H9 (cell line): ENCODE results near the gene ETFA. TPM values are rescaled to one million over a fixed set of nuclear protein-coding genes. Genes with fewer than 3 reads are reported as not detected.

Experiments used
- DNase-seq: peaks from one replicate; pipeline ENCODE4 v3.0.0-alpha.2; 2017
- H2AFZ ChIP-seq: one replicate; pipeline ENCODE4 v1.6.1; 2013; ENCODE audit warnings: mild to moderate bottlenecking, low read length, control low read depth, moderate library complexity
- H2AK5ac ChIP-seq: 2 replicates; pipeline ENCODE4 v1.6.1; 2013; ENCODE audit warnings: low read length, control low read depth, mixed read lengths; ENCODE audit not compliant: insufficient read length
- H2BK120ac ChIP-seq: one replicate; pipeline ENCODE4 v1.6.1; 2013; ENCODE audit warnings: low read depth, mild to moderate bottlenecking, low read length, control low read depth, inconsistent platforms; ENCODE audit not compliant: poor library complexity, severe bottlenecking
- H2BK12ac ChIP-seq: 2 replicates; pipeline ENCODE4 v1.6.1; 2013; ENCODE audit warnings: low read length, control low read depth, mixed read lengths, low read depth; ENCODE audit not compliant: insufficient read length
- H2BK15ac ChIP-seq: 2 replicates; pipeline ENCODE4 v1.6.1; 2013; ENCODE audit warnings: low read depth, low read length, control low read depth
- H2BK20ac ChIP-seq: one replicate; pipeline ENCODE4 v1.6.1; 2013; ENCODE audit warnings: low read depth, mild to moderate bottlenecking, low read length, control low read depth, inconsistent platforms; ENCODE audit not compliant: poor library complexity, severe bottlenecking
- H2BK5ac ChIP-seq: 2 replicates; pipeline ENCODE4 v1.6.1; 2013; ENCODE audit warnings: low read length, control low read depth, mixed read lengths; ENCODE audit not compliant: insufficient read length
- H3K14ac ChIP-seq: 2 replicates; pipeline ENCODE4 v1.6.1; 2013; ENCODE audit warnings: low read length, control low read depth; ENCODE audit not compliant: insufficient read depth
- H3K18ac ChIP-seq: 2 replicates; pipeline ENCODE4 v1.6.1; 2013; ENCODE audit warnings: low read depth, mild to moderate bottlenecking, mixed read lengths, low read length, control low read depth; ENCODE audit not compliant: insufficient read length
- H3K23ac ChIP-seq: 2 replicates; pipeline ENCODE4 v1.6.1; 2013; ENCODE audit warnings: low read length, control low read depth, mixed read lengths, low read depth; ENCODE audit not compliant: insufficient read length
- H3K23me2 ChIP-seq: 2 replicates; pipeline ENCODE4 v1.6.1; 2013; ENCODE audit warnings: low read depth, mild to moderate bottlenecking, mixed read lengths, low read length, control low read depth; ENCODE audit not compliant: insufficient read length, poor library complexity, severe bottlenecking
- H3K27ac ChIP-seq: 2 replicates; pipeline ENCODE4 v1.5.1; 2013; ENCODE audit warnings: low read length, control low read depth, mixed read lengths, low read depth; ENCODE audit not compliant: insufficient read length
- H3K27me3 ChIP-seq: 2 replicates; pipeline ENCODE4 v1.6.1; 2013; ENCODE audit warnings: low read length, control low read depth, inconsistent platforms; ENCODE audit not compliant: insufficient read depth
- H3K4ac ChIP-seq: 2 replicates; pipeline ENCODE4 v1.6.1; 2013; ENCODE audit warnings: low read depth, mild to moderate bottlenecking, control low read depth, inconsistent platforms, low read length, moderate library complexity
- H3K4me1 ChIP-seq: 2 replicates; pipeline ENCODE4 v1.6.1; 2013; ENCODE audit warnings: low read length, control low read depth, inconsistent platforms; ENCODE audit not compliant: insufficient read depth
- H3K4me2 ChIP-seq: 2 replicates; pipeline ENCODE4 v1.6.1; 2013; ENCODE audit warnings: low read length, control low read depth, mixed read lengths; ENCODE audit not compliant: insufficient read length, insufficient read depth
- H3K56ac ChIP-seq: 2 replicates; pipeline ENCODE4 v1.6.1; 2013; ENCODE audit warnings: low read depth, mild to moderate bottlenecking, mixed read lengths, low read length, control low read depth; ENCODE audit not compliant: insufficient read length
- H3K79me1 ChIP-seq: 2 replicates; pipeline ENCODE4 v1.6.1; 2013; ENCODE audit warnings: low read depth, mild to moderate bottlenecking, moderate library complexity, low read length, control low read depth, inconsistent platforms; ENCODE audit not compliant: insufficient read depth, poor library complexity, severe bottlenecking
- H3K79me2 ChIP-seq: 2 replicates; pipeline ENCODE4 v1.6.1; 2013; ENCODE audit warnings: low read length, control low read depth, inconsistent platforms; ENCODE audit not compliant: insufficient read depth
- H3K9ac ChIP-seq: 2 replicates; pipeline ENCODE4 v1.6.1; 2013; ENCODE audit warnings: low read length, control low read depth, mixed read lengths; ENCODE audit not compliant: insufficient read length; ENCODE audit errors: extremely low read depth
- H3K9me3 ChIP-seq: one replicate; pipeline ENCODE4 v1.6.1; 2013; ENCODE audit warnings: low read depth, low read length, inconsistent platforms; ENCODE audit not compliant: control insufficient read depth
- H3T11ph ChIP-seq: one replicate; pipeline ENCODE4 v1.6.1; 2013; ENCODE audit warnings: mild to moderate bottlenecking, low read length, control low read depth, inconsistent platforms
- H4K20me1 ChIP-seq: one replicate; pipeline ENCODE4 v1.6.1; 2013; ENCODE audit not compliant: control insufficient read depth, insufficient read length, insufficient read depth
- H4K5ac ChIP-seq: 2 replicates; pipeline ENCODE4 v1.6.1; 2013; ENCODE audit warnings: low read depth, mild to moderate bottlenecking, mixed read lengths, low read length, control low read depth; ENCODE audit not compliant: insufficient read length
- H4K8ac ChIP-seq: replicated peaks from 2 replicates; pipeline ENCODE4 v1.6.1; 2013; ENCODE audit warnings: low read length, control low read depth, mixed read lengths, low read depth; ENCODE audit not compliant: insufficient read length
- H4K91ac ChIP-seq: 2 replicates; pipeline ENCODE4 v1.6.1; 2013; ENCODE audit warnings: low read depth, mild to moderate bottlenecking, moderate library complexity, mixed read lengths, low read length, control low read depth; ENCODE audit not compliant: insufficient read length
- H3K27ac Mint-ChIP-seq, 3 experiments: 2 replicates in 2 of 3; 3 replicates in 1 of 3; pipeline ENCODE4 v1.8.0; 2020 to 2021; ENCODE audit warnings: mixed read lengths in 3 of 3, mild to moderate bottlenecking in 1 of 3, moderate library complexity in 1 of 3
- H3K27me3 Mint-ChIP-seq: 2 replicates; pipeline ENCODE4 v1.8.0; 2021; ENCODE audit warnings: low read depth, mild to moderate bottlenecking, moderate library complexity, mixed read lengths
- H3K36me3 Mint-ChIP-seq, 3 experiments: 2 replicates in 2 of 3; 3 replicates in 1 of 3; pipeline ENCODE4 v1.8.0; 2020 to 2021; ENCODE audit warnings: low read depth in 3 of 3, mixed read lengths in 3 of 3; ENCODE audit not compliant: insufficient read depth in 1 of 3
- H3K4me1 Mint-ChIP-seq, 2 experiments: 2 replicates each; pipeline ENCODE4 v1.8.0; 2020; ENCODE audit warnings: mixed read lengths in 2 of 2
- H3K4me3 Mint-ChIP-seq, 2 experiments: 2 replicates in 1 of 2; 3 replicates in 1 of 2; pipeline ENCODE4 v1.8.0; 2020 to 2021; ENCODE audit warnings: mild to moderate bottlenecking in 2 of 2, mixed read lengths in 2 of 2, moderate library complexity in 1 of 2
- H3K9me3 Mint-ChIP-seq, 2 experiments: 2 replicates in 1 of 2; 3 replicates in 1 of 2; pipeline ENCODE4 v1.8.0; 2020; ENCODE audit warnings: mild to moderate bottlenecking in 2 of 2, mixed read lengths in 2 of 2, moderate library complexity in 1 of 2
- CTCF ChIP-seq: fragments of 200-600 bp; sonication (generic); conservative IDR thresholded peaks from 3 replicates; pipeline ENCODE4 v1.8.0; 2021; ENCODE audit warnings: antibody characterized with exemption, mild to moderate bottlenecking
- WGBS: extraction: QIAGEN DNeasy Blood & Tissue Kit; methylation state at CpG from one replicate; pipeline ENCODE4 v1.1.7; 2013; ENCODE audit warnings: missing lambda C conversion rate, low lambda C conversion rate, mixed read lengths; ENCODE audit not compliant: insufficient read length; ENCODE audit errors: extremely low coverage; 5-methylcytosine and 5-hydroxymethylcytosine counted together
- total RNA-seq: library from RNA; stranded (reverse); gene quantifications from 2 replicates; pipeline ENCODE4 v1.2.1, GENCODE V29; 2021

ETFA gene
- total RNA-seq, 1 experiment from 2014 or later: 109 TPM

GRCh38 chr15:76333309-76333708 lies 22.0 kb upstream of the ETFA start:
- H3K27ac Mint-ChIP-seq: no peak overlapping the region
- Histone ChIP-seq H3K9me3 (no peaks in the 10 kb centered on the region), H4K91ac (no peak overlapping the region), H4K8ac (no peak overlapping the region), H3K27ac (no peak overlapping the region), H3K4me1 (no peaks in the 10 kb centered on the region; the same call in 1 of the 2 replicates), H3K79me1 (no peaks in the 10 kb centered on the region), H3K4me2 (no peak overlapping the region), H3K27me3 (peaks cover 16% of the 10 kb centered on the region), H2AK5ac (no peak overlapping the region), H3K79me2 (no peaks in the 10 kb centered on the region), H3K9ac (no peak overlapping the region), H3K14ac (no peak overlapping the region), H3K23ac (no peak overlapping the region), H2BK20ac (no peak overlapping the region), H4K20me1 (no peaks in the 10 kb centered on the region), H4K5ac (no peak overlapping the region), H3K56ac (no peak overlapping the region), H2BK120ac (no peak overlapping the region), H2BK5ac (no peak overlapping the region), H3T11ph (no peak overlapping the region), H3K4ac (no peak overlapping the region), H2BK12ac (no peak overlapping the region), H2AFZ (no peak overlapping the region), H2BK15ac (no peak overlapping the region), H3K18ac (no peak overlapping the region), H3K23me2 (peaks cover 14% of the 10 kb centered on the region)
- H3K27me3 Mint-ChIP-seq: peaks cover 71% of the 10 kb centered on the region
- no CpG with 5 or more reads among the region's 1 CpG for WGBS
- DNase-seq: no peak
- TF ChIP-seq CTCF: no peak
- peaks cover 0 to 15% of the 10 kb centered on the region in 2 experiments; a peak in 3 of 5 replicates for H3K9me3 Mint-ChIP-seq
- H3K4me1 Mint-ChIP-seq: peaks cover 28 to 34% of the 10 kb centered on the region in 2 experiments
- no peaks in the 10 kb centered on the region; a peak in 1 of 7 replicates for H3K36me3 Mint-ChIP-seq
- H3K4me3 Mint-ChIP-seq: no peak overlapping the region
